ENCODE results near the gene MED12. TPM values are rescaled to one million over a fixed set of nuclear protein-coding genes. Genes with fewer than 3 reads are reported as not detected.

MED12 gene
- total RNA-seq, 1 donor from 2014 or later: 18.3 TPM

GRCh38 chrX:71103110-71103983, 15.0 kb upstream of the MED12 start:
- ATAC-seq (ENCODE audit: poor library complexity): no peak
- DNase-seq: no peak

DNA sequence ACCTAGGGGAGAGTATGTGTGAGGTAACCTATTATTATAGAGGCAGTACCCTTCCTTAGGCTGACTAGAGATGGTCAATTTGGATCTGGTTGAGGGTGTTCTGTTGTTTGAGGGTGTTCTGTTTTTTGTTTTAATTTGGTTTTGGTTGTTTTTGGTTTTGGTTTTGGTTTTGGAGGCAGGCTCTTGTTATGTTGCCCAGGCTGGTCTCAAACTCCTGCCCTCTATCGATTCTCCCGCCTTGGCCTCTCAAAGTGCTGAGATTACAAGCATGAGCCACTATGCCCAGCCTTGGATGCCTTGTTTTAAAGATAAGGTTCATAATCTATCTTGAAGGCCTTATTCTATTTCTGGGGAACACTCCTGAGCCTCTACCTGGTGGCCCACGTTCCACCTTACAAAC, 12.8 kb upstream of the MED12 start:
- ATAC-seq (ENCODE audit: poor library complexity): no peak
- DNase-seq: no peak
- intact Hi-C loops (cut with DNase I): no loop called here

More at GRCh38 chrX:71103110-71103983, 15.0 kb upstream of the MED12 start:
- intact Hi-C loops (cut with DNase I): no loop called here

GRCh38 chrX:71106427-71106826, 12.0 kb upstream of the MED12 start, which contains the start of gene CXorf65:
CXorf65 (minus strand) TSS chrX:71106740; CDS start chrX:71106556, 184 bp downstream.
- ATAC-seq (ENCODE audit: poor library complexity): no peak
- no peak for DNase-seq
- intact Hi-C loops (cut with DNase I): no loop called here

DNA sequence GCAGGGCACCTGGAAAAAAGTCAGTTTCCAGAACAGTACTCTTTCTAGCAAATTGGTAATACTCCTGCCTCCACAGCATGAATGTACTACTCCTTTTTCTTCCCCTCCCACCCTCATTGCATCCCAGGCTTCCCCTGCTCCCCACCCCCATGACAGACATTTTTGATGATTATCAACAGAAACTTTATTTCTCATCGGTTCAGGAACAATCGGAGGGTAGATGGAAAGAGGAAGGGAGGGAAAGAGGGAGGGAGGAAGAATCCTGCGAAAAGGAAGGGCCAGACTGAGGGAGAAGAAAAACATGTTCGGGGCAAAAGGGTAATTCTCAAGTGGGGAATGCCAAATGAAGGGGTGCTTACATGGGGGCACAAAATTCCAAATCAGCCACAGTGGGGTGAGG, 11.2 kb upstream of the MED12 start:
- ATAC-seq (ENCODE audit: poor library complexity) (no peak), DNase-seq (no peak)
- intact Hi-C loops (cut with DNase I): no loop called here

DNA sequence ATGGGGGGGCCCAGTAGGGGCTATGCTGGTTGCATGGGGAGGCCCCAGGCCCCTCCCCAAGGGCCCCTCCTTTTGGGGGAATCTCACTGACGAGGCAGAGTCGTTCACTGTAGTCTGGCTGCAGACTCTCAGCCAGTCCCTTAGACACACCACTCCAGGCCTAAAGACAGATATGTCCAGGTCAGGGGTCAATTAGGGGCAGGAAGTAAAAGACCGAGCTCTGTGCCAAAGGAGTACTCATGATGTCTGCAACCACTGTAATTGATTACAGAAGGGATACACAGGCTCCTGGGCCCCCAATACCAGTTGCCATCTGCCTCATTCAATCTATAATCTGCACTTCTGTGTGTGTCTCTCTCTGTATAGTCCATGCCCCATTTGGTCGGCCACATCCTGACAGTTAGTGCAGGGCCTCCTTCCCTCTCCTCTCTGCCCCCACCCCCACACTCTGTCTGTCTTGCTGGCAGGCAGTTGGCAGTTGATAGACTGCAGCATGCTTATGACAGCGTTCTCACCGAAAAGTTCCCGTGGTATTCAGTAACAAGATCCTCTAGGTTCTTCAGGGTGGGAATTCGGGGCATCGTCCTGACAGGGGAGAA, 10.5 kb upstream of the MED12 start:
- intact Hi-C loops (cut with DNase I): no loop called here
- ATAC-seq (ENCODE audit: poor library complexity) (no peak), DNase-seq (no peak)

- no peak for ATAC-seq (ENCODE audit: poor library complexity)
- intact Hi-C loops (cut with DNase I): no loop called here
- no peak for DNase-seq
Observed at GRCh38 chrX:71109051-71109450, 9.3 kb upstream of the MED12 start.

DNA sequence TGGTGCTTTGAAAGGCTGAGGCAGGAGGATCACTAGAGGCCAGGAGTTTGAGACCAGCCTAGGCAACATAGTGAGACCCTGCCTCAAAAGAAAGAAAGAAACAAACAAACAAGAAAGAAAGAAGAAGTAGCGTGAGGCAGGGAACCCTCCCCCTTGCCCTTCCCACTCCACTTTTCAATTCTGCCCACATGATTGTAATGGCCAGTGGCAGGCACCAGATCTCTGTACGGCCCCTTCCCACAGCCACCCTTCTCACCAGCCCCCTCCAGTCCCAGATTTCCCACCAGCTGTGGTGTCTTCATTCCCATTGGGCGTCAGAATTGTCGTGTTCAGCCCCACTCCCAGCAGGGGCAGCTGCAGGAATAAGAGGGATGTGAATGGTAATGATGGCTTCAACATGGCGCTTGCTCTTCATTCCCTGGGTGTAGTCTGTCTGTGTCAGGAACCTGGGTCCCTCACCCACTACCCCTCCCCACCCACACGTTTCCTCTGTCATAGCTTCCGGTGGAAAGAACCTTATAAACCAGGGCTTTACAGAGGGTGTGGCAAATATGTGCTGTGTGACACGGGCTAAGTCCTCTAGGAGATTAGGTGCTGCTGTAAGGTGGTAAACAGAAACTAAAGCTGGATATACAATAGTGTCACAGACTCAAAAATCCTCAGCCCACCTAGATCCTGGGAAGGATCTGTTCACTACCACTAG, 7.1 kb upstream of the MED12 start, which contains the start of gene IL2RG:
IL2RG (minus strand) TSS at position 437 of the 703 bp plus-strand sequence; CDS start at position 399, 38 bp downstream.
- ATAC-seq (ENCODE audit: poor library complexity) (no peak), DNase-seq (no peak)
- intact Hi-C loops (cut with DNase I): no loop called here

- ATAC-seq (ENCODE audit: poor library complexity) (no peak), DNase-seq (no peak)
- intact Hi-C loops (cut with DNase I): no loop called here
Observed at GRCh38 chrX:71111921-71112431, 6.4 kb upstream of the MED12 start.

- no peak for DNase-seq
- no peak for ATAC-seq (ENCODE audit: poor library complexity)
- intact Hi-C loops (cut with DNase I): no loop called here
Observed at GRCh38 chrX:71117358-71117757, 1.0 kb upstream of the MED12 start.

GRCh38 chrX:71118985-71119535, 664 bp downstream of the MED12 start:
- DNase-seq (no peak), ATAC-seq (ENCODE audit: poor library complexity) (peak; percentile 23)
- intact Hi-C loops (cut with DNase I): no loop called here

- ATAC-seq (ENCODE audit: poor library complexity): no peak
- intact Hi-C loops (cut with DNase I): no loop called here
- DNase-seq: no peak
Observed at GRCh38 chrX:71128166-71128833, 9.9 kb downstream of the MED12 start.

GRCh38 chrX:71128915-71129765, 10.7 kb downstream of the MED12 start:
- DNase-seq (peak; percentile 77), ATAC-seq (ENCODE audit: poor library complexity) (peak; percentile 72)
- intact Hi-C loops (cut with DNase I): no loop called here

GRCh38 chrX:71131510-71131909, 13.1 kb downstream of the MED12 start:
- ATAC-seq (ENCODE audit: poor library complexity): no peak
- no peak for DNase-seq
- intact Hi-C loops (cut with DNase I): no loop called here

- intact Hi-C loops (cut with DNase I): no loop called here
- no peak for DNase-seq
- ATAC-seq (ENCODE audit: poor library complexity): no peak
Observed at GRCh38 chrX:71140440-71140839, 22.0 kb downstream of the MED12 start.

DNA sequence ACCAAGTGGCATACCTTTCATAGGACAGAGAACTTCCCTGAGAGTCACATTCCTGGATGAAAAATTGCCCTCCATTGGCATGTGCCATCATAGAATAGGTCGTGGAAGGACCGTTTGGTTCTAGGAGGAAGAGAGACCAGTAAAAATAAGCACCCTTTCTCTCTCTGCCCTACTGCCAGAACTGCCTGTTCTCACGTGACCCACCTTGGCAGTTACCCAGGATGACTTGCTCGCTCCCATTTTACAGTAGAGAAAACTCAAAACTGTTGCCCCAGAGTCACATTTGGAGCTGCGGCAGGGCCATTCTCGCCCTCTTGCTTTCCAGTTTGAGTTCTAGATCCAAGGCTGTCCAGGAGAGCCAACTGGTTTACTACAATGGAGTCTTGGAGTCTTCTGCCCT, 25.1 kb downstream of the MED12 start:
- ATAC-seq (ENCODE audit: poor library complexity) (peak; percentile 39), DNase-seq (peak; percentile 50)
- intact Hi-C loops (cut with DNase I): no loop called here

- no peak for ATAC-seq (ENCODE audit: poor library complexity)
- intact Hi-C loops (cut with DNase I): no loop called here
- no peak for DNase-seq
Observed at GRCh38 chrX:71144651-71145050, 26.3 kb downstream of the MED12 start, which contains the start of gene NLGN3. NLGN3 (plus strand) TSS chrX:71144841; CDS start chrX:71147750, 2,909 bp downstream.

DNA sequence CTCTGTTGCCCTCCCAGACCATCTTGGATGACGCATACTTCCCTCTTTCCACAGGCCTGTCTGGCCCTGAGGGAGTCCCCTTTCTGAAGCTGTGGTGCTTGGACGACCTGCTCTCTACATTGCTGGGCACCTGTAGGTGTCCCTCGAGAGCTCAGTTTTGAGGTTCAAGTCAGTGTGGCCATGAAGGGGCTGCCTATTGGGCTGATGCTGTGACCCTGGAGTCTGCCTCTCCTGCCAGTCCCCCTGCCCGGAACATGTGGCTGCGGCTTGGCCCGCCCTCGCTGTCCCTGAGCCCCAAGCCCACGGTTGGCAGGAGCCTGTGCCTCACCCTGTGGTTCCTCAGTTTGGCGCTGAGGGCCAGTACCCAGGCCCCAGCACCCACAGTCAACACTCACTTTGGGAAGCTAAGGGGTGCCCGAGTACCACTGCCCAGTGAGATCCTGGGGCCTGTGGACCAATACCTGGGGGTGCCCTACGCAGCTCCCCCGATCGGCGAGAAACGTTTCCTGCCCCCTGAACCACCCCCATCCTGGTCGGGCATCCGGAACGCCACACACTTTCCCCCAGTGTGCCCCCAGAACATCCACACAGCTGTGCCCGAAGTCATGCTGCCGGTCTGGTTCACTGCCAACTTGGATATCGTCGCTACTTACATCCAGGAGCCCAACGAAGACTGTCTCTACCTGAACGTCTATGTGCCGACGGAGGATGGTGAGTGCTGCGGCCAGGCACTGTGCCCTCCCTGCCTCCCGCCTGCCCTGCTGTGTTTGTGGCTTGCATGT, 29.3 kb downstream of the MED12 start:
- no peak for DNase-seq
- no peak for ATAC-seq (ENCODE audit: poor library complexity)
- intact Hi-C loops (cut with DNase I): no loop called here
